Activated CD4-positive, alpha-beta T cell treated with anti-CD3 and anti-CD28 coated beads, Interleukin-2, Interleukin-4, amounts not matched to agents 100 ng/mL and 50 ng/mL, durations not matched to agents 16 hours and 8 hours (primary cell): ENCODE measurements around the gene ARRDC1.
A peak's percentile ranks its signal among the peaks of the same experiment; 100 is the strongest.
"Not testable (repeated sequence)": the region's sequence is repeated elsewhere in the genome, so short reads cannot be mapped to it uniquely, and the experiment has no call there.

Experiments
- DNase-seq: peaks from one replicate; pipeline ENCODE4 v3.0.0-alpha.2; 2020; ENCODE audit warnings: low spot score

Gene ARRDC1

DNA sequence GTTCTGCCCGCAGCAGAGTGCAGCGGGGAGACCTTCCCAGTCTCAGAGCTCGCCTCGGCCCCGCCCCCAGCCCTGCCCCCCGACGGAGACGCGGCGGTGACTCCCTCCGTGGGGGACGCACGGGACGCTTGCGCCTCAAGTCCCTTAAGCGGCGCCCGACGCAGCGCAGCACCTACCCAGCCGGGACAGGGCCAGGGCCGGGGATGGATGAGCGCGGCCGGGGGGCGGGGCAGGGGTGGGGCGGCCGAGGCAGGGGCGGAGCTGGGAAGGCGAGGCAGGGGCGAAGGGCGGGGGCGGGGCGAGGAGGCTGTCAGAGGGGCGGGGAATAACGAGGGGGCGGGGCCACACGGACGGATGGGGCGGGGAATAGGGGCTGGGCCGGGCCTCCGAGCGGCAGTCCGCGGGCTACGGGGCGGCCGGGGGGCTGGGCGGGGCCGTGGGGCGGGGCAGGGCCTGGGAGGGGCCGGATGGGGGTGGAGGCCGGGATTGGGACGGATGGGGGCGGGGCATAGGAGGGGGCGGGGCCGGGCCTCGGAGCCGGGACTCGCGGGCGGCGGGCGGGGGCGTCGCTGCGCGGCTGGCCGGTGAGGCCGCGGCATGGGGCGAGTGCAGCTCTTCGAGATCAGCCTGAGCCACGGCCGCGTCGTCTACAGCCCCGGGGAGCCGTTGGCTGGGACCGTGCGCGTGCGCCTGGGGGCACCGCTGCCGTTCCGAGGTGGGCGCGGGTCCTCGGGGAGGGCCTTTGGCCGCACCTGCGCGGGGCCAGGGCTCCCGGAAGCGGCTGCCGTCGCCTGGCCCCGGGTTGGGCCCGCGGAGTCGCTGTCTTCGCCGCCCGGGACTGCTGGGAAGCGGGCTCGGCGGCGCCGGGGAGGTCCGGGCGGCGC is at the start of gene ARRDC1:
Gene ARRDC1, plus strand, starts transcription at position 566 of the 884 bp plus-strand sequence. Its CDS starts 32 bp downstream, at position 598.
- DNase-seq = peak; percentile 95

DNA sequence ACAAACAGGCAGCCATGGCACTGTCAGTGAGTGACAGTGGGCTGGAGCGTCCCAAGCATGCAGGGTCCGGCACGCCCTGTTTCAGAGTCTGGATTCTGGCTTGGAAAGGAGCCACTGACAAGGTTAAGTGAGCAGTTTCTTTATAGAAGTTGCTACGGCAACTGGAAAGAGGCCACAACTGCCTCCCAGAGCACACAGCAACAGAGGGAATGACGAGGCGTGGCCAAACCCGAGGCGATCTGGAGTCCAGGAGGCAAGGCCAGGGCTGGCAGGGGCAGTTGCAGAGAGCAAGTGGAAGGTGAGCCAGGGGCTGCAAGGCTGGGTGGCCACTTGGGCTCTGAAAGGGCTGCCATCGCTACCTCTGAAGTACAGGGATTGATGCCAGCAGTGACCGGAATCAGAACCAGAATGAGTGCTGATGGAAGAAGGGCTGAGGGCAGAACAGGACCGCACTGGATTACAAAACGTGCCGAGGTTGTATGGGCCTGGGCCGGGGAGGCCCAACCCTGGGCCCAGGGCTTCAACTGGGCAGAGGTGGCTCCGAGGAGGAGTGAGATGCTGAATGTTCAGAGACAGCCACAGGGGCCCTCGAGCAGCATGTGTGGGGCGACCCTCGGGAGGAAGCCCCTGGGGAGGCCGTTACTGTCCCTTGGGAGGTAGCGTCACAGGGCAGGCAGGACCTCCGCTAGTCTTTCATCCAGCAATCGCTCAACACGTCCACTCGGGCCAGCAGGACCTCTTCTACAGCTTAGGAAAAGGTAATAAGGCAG is 49.2 kb upstream of the ARRDC1 start:
- no peak for DNase-seq

DNA sequence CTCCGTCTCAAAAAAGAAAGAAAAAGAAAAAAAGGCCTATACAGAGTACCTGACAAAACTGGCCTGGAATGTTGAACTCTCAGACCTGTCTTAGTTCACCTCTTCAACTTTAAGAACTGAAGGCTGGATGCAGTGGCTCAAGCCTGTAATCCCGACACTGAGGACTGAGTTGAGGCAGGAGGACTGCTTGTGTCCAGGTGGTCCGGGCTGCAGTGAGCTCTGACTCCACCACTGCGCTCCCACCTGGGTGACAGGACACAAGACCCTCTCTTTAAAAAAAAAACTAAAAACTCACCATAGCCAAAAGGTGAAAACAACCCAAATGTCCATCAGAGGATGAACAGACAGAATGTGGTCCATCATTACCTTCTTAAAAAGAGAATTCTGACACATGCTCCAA is 47.4 kb upstream of the ARRDC1 start:
- DNase-seq = no peak

- DNase-seq = no peak
These were observed 41.4 kb upstream of the ARRDC1 start for GRCh38 chr9:137564134-137564533.

GRCh38 chr9:137564817-137565411 is 40.6 kb upstream of the ARRDC1 start:
- no peak for DNase-seq

- DNase-seq = not testable (repeated sequence)
These were observed 37.0 kb upstream of the ARRDC1 start for GRCh38 chr9:137568445-137568844.

GRCh38 chr9:137569609-137570203 is 35.8 kb upstream of the ARRDC1 start:
- DNase-seq = no peak

DNA sequence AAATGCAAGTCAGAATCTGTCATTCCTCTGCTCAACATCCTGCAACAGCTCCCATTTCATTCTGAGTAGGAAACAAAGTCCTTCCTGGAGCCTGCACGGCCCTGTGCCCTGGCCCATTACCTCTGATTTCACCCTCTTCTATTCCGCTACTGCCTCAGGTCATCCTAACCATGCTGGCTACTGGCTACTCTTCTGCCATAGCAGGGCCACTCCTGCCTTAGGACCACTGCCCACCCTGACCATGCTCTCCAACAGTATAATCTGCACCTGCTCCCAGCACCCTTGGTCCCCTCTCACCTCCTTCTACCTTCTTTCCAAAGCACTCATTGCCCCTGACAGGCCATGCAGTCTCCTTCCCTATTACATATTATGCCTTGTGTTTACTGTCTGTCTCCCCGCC is 34.9 kb upstream of the ARRDC1 start:
- DNase-seq = no peak

DNA sequence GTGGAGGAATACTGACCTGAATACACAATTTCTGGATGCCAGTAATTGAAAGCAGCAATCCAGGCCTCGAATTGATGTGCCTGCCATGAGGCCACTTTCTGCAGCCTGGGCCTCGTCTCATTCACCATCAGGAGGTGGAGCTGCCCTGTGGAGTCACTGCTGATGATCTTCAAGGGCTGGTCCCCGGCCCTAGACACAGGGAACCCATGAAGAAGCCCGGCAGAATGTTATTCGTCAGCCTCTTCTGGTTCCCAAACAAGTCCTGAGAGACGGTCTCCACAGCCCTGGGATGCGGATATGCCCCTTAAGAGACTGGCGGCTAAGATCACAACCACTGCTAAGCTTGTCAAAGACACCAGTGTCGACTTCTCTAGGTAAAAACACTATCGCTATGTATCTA is 31.3 kb upstream of the ARRDC1 start:
- no peak for DNase-seq

DNA sequence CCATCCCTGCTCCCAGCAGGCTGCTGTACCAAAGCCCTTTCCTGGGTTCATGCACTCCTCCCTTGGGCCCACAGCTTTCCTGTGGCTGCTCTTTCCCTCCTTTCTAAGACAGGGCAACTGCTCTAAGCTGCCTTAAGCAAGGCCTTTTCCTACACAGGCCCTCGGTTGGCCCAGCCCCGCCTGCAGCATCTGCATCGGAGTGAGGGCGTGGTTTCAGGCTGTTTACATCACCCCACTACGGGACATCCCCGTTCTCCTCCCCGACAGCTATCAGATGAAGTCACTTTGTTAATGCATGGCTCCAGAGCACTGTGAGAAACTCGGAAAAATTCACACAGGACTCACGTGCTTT is 30.1 kb upstream of the ARRDC1 start:
- DNase-seq = no peak

GRCh38 chr9:137575716-137576411 is 29.6 kb upstream of the ARRDC1 start:
- DNase-seq = no peak

DNA sequence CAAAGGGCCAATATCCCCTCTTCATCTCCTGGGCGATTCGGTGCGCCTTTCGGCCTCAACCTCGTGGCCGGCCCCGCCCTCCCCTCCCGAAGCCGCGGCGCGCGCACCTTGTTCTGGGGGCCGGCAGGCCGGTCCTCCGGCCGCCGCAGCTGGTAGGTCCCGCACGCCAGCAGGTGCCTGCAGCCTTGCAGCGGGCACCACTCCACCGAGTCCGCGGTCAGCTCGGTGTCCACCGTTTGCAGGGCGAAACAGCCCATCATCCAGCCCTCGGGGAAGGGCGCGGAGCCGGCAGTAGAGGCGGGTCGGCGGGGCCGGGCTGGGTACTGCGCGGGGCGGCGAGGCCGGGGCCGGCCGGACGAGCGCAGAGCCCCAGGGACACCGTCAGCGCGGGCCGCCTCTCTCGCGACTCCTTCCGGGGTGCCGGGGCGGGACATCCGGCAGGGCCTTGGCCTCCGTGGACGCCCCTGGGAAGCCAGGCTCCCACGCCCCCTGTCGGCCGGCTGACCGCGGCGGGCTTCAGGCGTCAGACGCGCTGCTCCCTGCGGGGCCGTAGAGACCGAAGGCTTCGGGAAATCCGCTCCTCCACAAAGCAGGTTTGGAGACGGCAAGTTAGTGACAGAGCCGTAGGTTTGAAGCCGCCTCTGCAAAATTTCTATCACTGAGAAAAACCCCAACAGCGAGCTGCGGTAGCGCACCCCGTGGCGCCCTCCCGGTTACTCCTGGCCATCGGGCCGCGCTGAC is 26.8 kb upstream of the ARRDC1 start, which contains the start of gene DPH7:
Gene DPH7, minus strand, starts transcription at position 408 of the 741 bp plus-strand sequence. Its CDS starts 148 bp downstream, at position 260.
- peak; percentile 96 for DNase-seq

DNA sequence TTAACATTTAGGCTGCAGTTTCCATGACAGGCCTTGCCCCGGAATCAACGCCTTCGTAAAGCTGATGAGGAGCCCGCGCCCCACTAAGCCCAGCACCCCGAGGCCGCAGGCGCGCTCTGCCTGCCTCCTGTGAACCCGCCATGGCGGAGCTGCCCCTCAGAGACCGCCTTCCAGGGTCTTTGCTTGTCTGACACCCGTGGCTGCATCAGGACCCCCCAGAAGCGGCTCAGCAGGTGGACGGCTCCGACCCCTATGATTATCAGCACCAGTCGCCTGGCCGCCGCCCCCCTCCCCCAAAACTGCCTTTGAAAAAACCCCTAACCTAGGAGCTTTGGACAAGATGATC is 26.3 kb upstream of the ARRDC1 start:
- DNase-seq = no peak

- DNase-seq = no peak
These were observed 25.1 kb upstream of the ARRDC1 start for GRCh38 chr9:137580209-137580953.

DNA sequence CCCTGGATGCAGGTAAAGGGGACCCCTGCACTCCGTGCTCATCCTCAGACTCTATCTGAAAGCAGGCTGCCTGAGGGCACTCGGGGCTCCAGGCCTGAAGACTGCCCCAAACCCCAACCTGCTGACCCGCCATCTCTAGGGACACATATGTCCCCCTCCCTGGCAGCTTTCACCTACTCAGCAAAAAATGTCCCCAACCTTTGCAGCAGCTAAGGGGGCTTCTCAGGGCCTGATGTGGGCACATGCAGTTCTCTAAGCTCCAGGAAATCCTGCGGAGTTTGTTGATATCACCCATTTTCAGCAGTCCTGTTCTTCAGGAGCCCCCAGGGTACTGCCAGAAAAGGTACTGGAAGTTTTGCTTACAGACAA is 24.5 kb upstream of the ARRDC1 start:
- DNase-seq = no peak

DNA sequence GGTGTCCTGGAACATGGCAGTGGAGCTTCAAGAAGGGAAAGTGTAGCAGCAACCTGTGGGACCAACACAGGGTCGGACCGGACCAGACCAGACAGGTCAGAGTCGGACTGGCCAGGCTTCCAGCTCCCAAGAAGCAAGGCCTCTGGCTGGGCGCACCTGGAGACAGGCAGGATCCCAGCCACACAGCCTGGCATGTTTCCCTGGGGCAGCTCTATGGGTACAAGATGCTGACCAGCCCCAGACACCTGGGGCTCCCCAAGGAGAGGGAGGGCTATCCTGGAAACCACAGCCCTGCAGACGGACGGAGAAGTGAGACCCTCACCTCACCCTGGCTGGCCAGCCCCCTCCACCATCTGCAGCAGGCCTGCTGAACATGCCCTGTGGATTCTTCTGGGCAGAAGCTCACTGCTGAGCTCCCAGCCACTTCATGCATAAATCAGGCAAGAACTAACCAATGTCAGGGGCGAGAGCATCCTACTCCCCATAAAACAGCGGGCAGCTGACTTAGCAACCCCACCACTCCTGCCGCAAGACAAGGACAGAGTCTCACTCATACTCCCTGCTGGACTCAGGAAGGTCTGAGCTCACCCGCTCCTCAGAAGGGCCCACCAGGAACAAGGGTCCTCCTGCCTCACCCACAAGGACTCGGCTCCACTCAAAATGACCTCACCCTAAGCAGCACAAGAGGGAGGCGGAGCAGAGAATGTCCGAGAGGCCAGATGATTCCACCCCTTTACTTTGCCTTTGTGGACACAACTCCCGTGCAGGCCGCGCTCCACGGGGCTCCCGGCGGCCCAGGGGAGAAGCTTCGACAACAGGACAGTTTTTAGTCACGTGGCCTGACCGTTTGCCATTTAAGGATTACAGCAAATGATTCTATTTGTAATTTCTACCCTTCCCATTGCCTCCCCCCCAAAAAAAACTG is 23.9 kb upstream of the ARRDC1 start:
- no peak for DNase-seq

GRCh38 chr9:137582286-137582860 is 23.1 kb upstream of the ARRDC1 start:
- no peak for DNase-seq

GRCh38 chr9:137583347-137583746 is 22.1 kb upstream of the ARRDC1 start:
- no peak for DNase-seq

GRCh38 chr9:137583957-137584356 is 21.5 kb upstream of the ARRDC1 start:
- no peak for DNase-seq
